Measurements from ENCODE around the gene ZNF865.
A peak's percentile ranks its signal among the peaks of the same experiment; 100 is the strongest.

Gene ZNF865

GRCh38 chr19:55588738-55589137 is 16.7 kb upstream of the ZNF865 start:
- DNase-seq = no peak

- no peak for DNase-seq
These were observed 15.3 kb upstream of the ZNF865 start for GRCh38 chr19:55590109-55590508.

- no peak for DNase-seq
These were observed 14.8 kb upstream of the ZNF865 start for GRCh38 chr19:55590617-55591016.

- DNase-seq = no peak
These were observed 13.9 kb upstream of the ZNF865 start for GRCh38 chr19:55591555-55591954.

GRCh38 chr19:55592391-55593090 is 12.9 kb upstream of the ZNF865 start:
- DNase-seq = no peak

GRCh38 chr19:55593096-55593772 is 12.2 kb upstream of the ZNF865 start:
- DNase-seq = no peak

GRCh38 chr19:55594996-55595545 is 10.4 kb upstream of the ZNF865 start:
- DNase-seq = no peak

- DNase-seq = no peak
These were observed 9.1 kb upstream of the ZNF865 start for GRCh38 chr19:55596304-55596703.

- no peak for DNase-seq
These were observed 7.9 kb upstream of the ZNF865 start for GRCh38 chr19:55597501-55597921.

GRCh38 chr19:55598034-55598433 is 7.4 kb upstream of the ZNF865 start:
- DNase-seq = no peak

- peak; percentile 89 to 90 for DNase-seq
These were observed 6.6 kb upstream of the ZNF865 start for GRCh38 chr19:55598719-55599467.

- DNase-seq = peak; percentile 96
These were observed 6.0 kb upstream of the ZNF865 start, which contains the start of gene FIZ1 for GRCh38 chr19:55599468-55599841. TSS of gene FIZ1 (minus strand) at chr19:55599517. CDS start at chr19:55597865, 1,652 bp downstream.

GRCh38 chr19:55599842-55600661 is 5.4 kb upstream of the ZNF865 start, which contains the start of gene ZNF524:
TSS of gene ZNF524 (plus strand) at chr19:55600288. CDS start at chr19:55602113, 1,825 bp downstream.
- DNase-seq = peak; percentile 76 to 78

GRCh38 chr19:55600662-55601028 is 4.8 kb upstream of the ZNF865 start:
- no peak for DNase-seq

GRCh38 chr19:55601084-55601483 is 4.4 kb upstream of the ZNF865 start:
- DNase-seq = no peak

GRCh38 chr19:55602104-55603001 is 3.1 kb upstream of the ZNF865 start:
- no peak for DNase-seq

- no peak for DNase-seq
These were observed 2.3 kb upstream of the ZNF865 start for GRCh38 chr19:55603115-55603514.

- DNase-seq = no peak
These were observed 1.7 kb upstream of the ZNF865 start for GRCh38 chr19:55603581-55604292.

- DNase-seq = peak; percentile 98 to 99
These were observed 225 bp upstream of the ZNF865 start for GRCh38 chr19:55605207-55605636.

- DNase-seq = no peak
These were observed 982 bp downstream of the ZNF865 start for GRCh38 chr19:55606471-55606787.

- no peak for DNase-seq
These were observed 1.4 kb downstream of the ZNF865 start for GRCh38 chr19:55606817-55607216.

All from activated CD4-positive, alpha-beta T cell treated with anti-CD3 and anti-CD28 coated beads, Interleukin-2, amount 50 U/mL, for 4 hours (primary cell).